Cardiac muscle cell (in vitro differentiated cells and primary cell): ENCODE results near the gene SPEG. TPM values are rescaled to one million over a fixed set of nuclear protein-coding genes. Genes with fewer than 3 reads are reported as not detected.

Experiments used
- DNase-seq, 2 donors: peaks; one replicate each; pipeline versions ENCODE4 v3.0.0 to v3.0.0-alpha.2; 2010 to 2017; ENCODE audit warnings: low read depth in 1 of 2, low spot score in 1 of 2
- H3K27ac ChIP-seq: fragments of 200-600 bp; sonication (generic); 2 replicates; pipeline ENCODE4 v1.5.1; 2016
- H3K27me3 ChIP-seq: fragments of 200-600 bp; sonication (generic); 2 replicates; pipeline ENCODE4 v1.6.0; 2016; ENCODE audit warnings: control low read depth
- H3K36me3 ChIP-seq: fragments of 200-600 bp; sonication (generic); 2 replicates; pipeline ENCODE4 v1.5.1; 2016; ENCODE audit warnings: control low read depth
- H3K4me1 ChIP-seq: fragments of 200-600 bp; sonication (generic); 2 replicates; pipeline ENCODE4 v1.8.1; 2017; ENCODE audit warnings: low read depth, mild to moderate bottlenecking, mixed run types
- H3K4me3 ChIP-seq: fragments of 200-600 bp; sonication (generic); 2 replicates; pipeline ENCODE4 v1.5.1; 2016; ENCODE audit warnings: mild to moderate bottlenecking
- H3K9me3 ChIP-seq: fragments of 200-600 bp; sonication (generic); 2 replicates; pipeline ENCODE4 v1.5.1; 2017; ENCODE audit warnings: low read depth, mild to moderate bottlenecking, control low read depth
- polyA plus RNA-seq: library from polyadenylated mRNA; unstranded; fragments of >200 nt; fragmentation: Nextera tagmentation; extraction: Ambion mirVana; gene quantifications from 2 replicates; pipeline ENCODE4 v1.2.1, GENCODE V29; 2016
- total RNA-seq: library from RNA; depleted of rRNA; stranded (reverse); fragments of >200 nt; gene quantifications from 2 replicates; pipeline ENCODE4 v1.2.3, GENCODE V29; 2016
- TF ChIP-seq, protein P1 (sequence below): IDR thresholded peaks from 2 replicates; pipeline ENCODE4 v1.5.1; 2012; ENCODE audit warnings: low read depth, mild to moderate bottlenecking, low read length

SPEG gene
- total and polyA plus RNA-seq, 2 experiments from 2014 or later = 188 to 292 TPM

DNA sequence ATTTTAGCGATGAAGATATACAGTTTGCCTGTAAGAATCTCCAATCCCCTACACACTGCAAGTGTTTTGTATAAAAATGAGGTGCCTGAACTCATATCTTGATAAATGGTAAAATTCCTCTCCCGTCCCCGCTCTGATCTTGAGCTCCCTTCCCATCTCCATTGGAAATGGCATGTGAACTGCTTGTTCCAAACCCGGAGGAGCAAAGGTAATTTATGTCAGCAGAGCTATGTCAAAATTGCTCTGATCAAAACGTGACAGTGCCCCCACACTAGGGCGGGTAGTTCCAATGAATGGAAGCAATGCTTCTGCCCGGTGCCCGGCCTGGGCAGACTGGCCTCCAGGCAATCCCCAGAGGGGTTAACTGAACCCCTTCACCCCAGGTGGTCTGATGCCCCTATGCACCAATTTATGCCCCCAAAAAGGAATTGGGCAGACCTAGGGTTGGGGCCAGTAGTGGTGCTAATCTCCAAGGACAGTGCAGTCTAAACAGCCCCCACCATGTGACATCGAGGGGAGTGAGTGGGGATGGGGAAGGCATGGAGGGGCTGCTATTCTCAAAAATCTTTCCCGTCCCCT, 60.4 kb downstream of the SPEG start:
- Histone ChIP-seq H3K27me3 (peaks cover 8% of the 10 kb centered on the region), H3K36me3 (peaks cover 18% of the 10 kb centered on the region), H3K4me1 (peaks cover 25% of the 10 kb centered on the region), H3K4me3 (no peak overlapping the region), H3K9me3 (no peaks in the 10 kb centered on the region), H3K27ac (no peak overlapping the region)
- no peak for DNase-seq
- TF ChIP-seq, protein P1, sequence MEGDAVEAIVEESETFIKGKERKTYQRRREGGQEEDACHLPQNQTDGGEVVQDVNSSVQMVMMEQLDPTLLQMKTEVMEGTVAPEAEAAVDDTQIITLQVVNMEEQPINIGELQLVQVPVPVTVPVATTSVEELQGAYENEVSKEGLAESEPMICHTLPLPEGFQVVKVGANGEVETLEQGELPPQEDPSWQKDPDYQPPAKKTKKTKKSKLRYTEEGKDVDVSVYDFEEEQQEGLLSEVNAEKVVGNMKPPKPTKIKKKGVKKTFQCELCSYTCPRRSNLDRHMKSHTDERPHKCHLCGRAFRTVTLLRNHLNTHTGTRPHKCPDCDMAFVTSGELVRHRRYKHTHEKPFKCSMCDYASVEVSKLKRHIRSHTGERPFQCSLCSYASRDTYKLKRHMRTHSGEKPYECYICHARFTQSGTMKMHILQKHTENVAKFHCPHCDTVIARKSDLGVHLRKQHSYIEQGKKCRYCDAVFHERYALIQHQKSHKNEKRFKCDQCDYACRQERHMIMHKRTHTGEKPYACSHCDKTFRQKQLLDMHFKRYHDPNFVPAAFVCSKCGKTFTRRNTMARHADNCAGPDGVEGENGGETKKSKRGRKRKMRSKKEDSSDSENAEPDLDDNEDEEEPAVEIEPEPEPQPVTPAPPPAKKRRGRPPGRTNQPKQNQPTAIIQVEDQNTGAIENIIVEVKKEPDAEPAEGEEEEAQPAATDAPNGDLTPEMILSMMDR = no peak

DNA sequence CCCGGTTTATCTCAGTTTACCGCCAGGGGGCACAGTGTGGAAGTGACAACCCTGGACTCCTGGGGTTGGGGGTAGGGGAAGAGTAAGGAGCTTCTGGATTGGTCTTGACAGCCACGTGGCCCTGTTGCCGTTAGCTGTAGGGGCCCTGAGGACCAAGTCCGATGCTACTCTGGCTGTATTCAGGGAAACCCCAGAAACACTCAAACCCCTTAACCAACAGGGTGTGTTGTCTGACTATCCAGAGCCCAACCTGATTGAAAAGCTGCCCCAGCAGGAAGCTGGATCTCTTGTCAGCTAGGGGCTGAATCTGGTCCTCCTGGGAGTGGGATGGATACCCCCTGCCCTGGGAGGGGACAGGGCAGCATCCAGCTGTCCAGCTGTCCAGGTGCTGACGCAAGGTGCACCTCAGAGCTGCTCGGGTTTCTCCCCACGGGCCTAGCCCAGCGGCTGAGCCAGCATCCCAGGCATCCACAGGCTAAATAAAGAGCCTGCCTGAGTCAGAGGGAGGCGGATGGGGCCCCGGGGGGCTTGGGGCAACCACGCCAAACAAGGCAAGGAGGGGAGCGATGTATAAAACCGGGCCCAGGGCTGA, 61.0 kb downstream of the SPEG start:
- TF ChIP-seq, protein P1 = peak; percentile 73
- Histone ChIP-seq H3K4me3 (no peak overlapping the region), H3K27me3 (peaks cover 8% of the 10 kb centered on the region), H3K4me1 (peaks cover 29% of the 10 kb centered on the region), H3K36me3 (peaks cover 12% of the 10 kb centered on the region), H3K27ac (no peak overlapping the region), H3K9me3 (no peaks in the 10 kb centered on the region)
- peak; percentile 83 to 87 for DNase-seq

DNA sequence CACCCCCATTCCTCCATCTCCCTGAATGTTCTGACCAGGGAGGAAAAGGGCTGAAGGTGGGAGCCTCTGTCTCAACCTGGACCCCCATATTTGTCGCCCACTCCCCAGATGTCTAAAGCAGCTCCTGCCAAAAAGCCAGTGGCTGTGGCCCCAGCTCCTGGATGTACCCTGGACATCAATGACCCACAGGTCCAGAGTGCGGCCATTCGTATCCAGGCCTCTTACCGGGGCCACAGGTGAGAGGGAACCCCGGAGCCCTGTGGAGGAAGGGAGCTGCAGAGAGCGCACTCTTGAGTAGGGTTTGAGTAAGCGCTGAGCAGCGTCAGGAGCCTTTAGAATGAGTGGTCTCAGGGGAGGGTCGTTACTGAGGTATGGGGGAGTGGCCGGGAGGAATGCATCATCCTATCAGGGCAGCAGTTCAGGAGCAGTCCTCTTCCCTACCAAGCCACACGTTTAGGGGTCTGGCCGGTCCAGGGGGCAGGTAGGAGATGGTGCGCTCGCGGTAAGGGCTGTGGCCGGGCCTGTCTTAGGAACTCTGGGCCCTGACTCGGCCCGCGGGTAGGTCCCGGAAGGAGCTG, 61.7 kb downstream of the SPEG start:
- no peaks in the 10 kb centered on the region for H3K9me3 ChIP-seq
- H3K36me3 ChIP-seq = peaks cover 6% of the 10 kb centered on the region
- no peak overlapping the region for H3K27ac ChIP-seq
- peaks cover 29% of the 10 kb centered on the region for H3K4me1 ChIP-seq
- no peak for DNase-seq
- H3K27me3 ChIP-seq = peaks cover 8% of the 10 kb centered on the region
- TF ChIP-seq, protein P1 = no peak
- H3K4me3 ChIP-seq = no peak overlapping the region

DNA sequence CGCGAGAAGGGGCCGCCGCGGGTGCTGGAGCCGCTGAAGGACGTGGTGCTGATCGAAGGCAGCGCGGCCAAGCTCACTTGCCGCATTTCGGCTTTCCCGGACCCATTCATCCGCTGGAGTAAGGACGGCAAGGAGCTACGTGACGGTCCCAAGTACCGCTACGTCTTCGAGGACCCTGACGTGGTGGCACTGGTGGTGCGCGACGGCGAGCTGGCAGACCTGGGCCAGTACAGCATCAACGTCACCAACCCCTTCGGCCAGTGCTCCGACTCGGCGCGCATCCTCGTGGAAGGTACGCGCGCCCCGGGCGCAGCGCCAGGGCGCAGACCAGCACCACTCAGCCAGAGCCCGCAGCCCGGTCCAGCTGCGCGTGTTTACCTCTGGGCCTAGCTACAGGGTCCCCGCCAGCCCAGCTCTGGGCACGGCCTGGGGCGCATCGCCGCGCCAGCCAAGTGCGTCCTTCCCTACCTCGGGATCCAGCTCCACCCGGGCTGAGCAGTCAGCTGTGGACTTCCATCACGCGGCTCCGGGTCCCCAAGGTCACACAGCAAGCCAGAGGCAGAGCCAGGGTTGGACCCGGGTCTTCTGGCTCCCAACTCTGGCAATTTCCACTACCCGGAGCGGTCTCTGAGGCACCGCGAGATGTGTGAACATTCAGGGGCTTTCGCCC, 62.3 kb downstream of the SPEG start:
- DNase-seq = peak in 1 of 2 donors; percentile 21

DNA sequence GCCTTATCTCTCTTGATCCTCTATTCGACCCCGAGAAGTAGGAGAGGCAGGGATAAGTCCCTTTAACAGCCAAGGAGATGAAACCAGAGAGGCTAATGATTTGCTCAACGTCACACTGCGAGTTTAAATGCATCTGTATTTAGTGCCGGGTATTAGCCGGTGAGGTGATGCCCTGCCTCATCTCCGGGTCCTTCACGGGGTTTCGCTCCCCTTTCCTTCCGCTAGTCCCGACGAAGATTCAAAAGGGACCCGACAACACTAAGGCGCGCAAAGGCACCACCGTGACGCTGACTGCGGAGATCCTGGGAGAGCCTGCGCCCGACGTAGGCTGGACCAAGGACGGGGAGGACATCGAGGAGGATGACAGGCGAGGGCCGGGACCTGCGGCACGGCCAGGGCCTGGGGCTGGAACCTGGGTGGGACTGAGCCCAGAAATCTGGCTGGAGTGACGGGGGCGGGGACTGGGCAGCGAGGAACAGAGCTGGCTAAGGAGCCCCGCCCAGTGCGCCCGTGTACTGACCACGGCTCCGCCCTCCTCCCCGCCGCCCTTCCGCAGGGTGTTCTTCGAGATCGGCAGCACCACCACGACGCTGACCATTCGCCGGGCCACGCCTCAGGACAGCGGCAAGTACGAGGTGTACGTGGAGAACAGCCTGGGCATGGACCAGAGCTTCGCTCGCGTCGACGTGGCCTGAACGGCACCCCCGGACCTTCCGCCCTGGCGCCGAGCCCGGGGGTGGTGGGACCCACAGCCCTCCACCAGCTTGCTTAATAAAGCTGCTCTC, 63.0 kb downstream of the SPEG start:
- H3K4me1 ChIP-seq = peaks cover 29% of the 10 kb centered on the region
- peaks cover 5% of the 10 kb centered on the region for H3K36me3 ChIP-seq
- H3K27me3 ChIP-seq = peaks cover 8% of the 10 kb centered on the region
- H3K4me3 ChIP-seq = peak overlapping the region; percentile 36
- TF ChIP-seq, protein P1 = no peak
- no peaks in the 10 kb centered on the region for H3K9me3 ChIP-seq
- DNase-seq = peak; percentile 89 to 91
- peak overlapping the region; percentile 85 for H3K27ac ChIP-seq

More for the DNA sequence above, 62.3 kb downstream of the SPEG start:
- H3K27ac ChIP-seq = no peak overlapping the region
- TF ChIP-seq, protein P1 = no peak
- H3K27me3 ChIP-seq = peaks cover 8% of the 10 kb centered on the region
- H3K4me3 ChIP-seq = peak overlapping the region; percentile 36
- H3K9me3 ChIP-seq = no peaks in the 10 kb centered on the region
- H3K36me3 ChIP-seq = peaks cover 6% of the 10 kb centered on the region
- H3K4me1 ChIP-seq = peaks cover 29% of the 10 kb centered on the region
